Daoy (cell line): ENCODE data around the gene IRF5. TPM values are rescaled to one million over a fixed set of nuclear protein-coding genes. Genes with fewer than 3 reads are reported as not detected.
A peak's percentile ranks its signal among the peaks of the same experiment; 100 is the strongest.
"Not testable (repeated sequence)": the region's sequence is repeated elsewhere in the genome, so short reads cannot be mapped to it uniquely, and the experiment has no call there.

Experiments
- DNase-seq: peaks from one replicate; pipeline ENCODE4 v3.0.0-alpha.2; 2015; ENCODE audit warnings: low read depth
- total RNA-seq: library from RNA; depleted of rRNA; stranded (reverse); fragments of >200 nt; shearing (Covaris generic); gene quantifications from 2 replicates; pipeline ENCODE4 v1.2.3, GENCODE V29; 2014

IRF5 gene
- total RNA-seq, 1 experiment from 2014 or later = 2.2 TPM

DNA sequence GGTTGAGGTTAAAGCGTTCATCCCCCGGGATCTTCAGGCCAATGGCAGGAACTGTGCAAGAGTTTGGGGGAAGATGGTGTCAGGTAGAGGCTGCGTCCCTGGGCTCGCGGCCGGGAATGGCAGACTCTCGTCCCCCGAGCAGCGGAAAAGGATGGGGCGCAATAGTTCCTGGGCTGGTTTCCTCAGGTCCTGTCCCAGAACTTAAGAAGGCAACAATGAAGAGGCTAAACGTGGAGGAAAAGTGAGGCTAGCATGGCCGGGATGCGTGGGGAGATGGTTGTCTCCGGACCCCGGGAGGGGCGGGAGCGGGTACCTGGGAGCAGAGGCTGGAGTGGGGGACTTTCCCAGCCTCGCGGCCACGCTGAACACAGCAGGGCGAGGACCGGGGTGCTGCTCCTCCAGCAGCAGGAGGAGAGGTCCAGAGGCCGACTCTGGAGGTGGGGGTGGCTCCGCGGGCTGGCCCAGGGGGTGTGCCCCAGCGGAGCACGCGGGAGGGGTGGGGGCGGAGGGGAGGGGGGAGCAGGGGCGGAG, 882 bp downstream of the IRF5 start:
- no peak for DNase-seq

DNA sequence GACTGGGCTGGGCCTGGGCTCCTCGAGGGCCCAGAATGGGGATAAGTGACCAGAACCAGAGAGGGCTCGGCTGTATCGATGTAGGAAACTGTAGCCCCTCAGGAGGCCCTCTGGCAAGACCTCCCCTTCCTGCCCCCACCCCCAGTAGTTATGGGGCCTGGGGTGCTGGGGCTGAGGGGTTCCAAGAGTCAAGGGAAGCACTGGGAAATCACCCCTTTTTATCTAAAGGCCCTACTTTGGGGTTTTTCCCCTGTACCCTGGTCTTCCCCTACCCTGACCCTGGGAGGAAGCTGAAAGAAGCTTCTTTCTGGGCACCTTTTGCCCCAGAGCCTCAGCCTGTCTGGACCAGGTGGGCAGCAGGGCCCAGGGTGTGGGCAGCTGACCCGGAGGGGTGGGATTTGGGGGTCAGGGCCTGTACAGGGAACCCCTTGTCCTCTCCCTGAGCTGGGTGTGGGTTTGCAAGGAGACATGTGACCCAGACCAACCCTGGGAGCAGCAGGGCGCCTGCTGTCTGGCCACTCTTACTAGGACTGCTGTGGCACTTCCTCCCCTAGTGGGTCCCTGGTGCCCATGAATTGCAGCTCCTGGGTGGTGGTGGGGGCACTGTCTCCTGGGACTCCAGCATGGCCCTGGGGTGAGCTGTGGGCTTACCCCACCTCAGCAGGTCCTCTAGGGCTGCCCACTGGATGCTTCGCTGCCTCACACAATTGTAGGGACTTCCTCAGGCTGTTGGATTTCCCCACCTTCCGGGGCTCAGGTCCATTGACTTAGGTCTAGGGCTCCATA, 1.5 kb downstream of the IRF5 start:
- no peak for DNase-seq

DNA sequence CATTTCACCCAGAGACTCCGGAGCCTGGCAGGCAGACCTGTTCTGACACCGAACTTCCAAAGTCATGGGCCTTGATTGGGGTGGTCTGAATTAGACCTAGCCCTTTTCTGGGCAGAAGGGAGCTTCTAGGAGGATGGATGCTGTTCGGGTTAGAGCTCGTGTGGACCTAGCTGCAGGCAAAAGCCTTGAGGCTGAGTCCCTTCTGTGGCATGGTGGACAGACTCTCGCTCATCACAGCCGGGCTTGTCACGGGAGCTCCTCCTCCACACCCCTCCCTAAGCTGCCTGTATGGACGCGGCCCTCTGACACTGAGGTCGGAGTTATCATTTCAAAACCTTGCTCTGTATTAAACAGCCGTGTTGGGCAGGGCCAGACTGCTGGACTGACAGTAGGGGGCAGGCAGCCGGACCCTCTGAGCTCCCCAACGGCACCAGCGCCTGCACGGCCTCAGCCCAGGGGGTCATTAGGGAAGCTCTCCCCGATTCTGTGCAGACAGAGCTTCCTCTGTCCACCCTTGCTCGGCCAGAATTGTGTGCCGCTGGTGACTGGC, 2.2 kb downstream of the IRF5 start:
- DNase-seq = no peak

DNA sequence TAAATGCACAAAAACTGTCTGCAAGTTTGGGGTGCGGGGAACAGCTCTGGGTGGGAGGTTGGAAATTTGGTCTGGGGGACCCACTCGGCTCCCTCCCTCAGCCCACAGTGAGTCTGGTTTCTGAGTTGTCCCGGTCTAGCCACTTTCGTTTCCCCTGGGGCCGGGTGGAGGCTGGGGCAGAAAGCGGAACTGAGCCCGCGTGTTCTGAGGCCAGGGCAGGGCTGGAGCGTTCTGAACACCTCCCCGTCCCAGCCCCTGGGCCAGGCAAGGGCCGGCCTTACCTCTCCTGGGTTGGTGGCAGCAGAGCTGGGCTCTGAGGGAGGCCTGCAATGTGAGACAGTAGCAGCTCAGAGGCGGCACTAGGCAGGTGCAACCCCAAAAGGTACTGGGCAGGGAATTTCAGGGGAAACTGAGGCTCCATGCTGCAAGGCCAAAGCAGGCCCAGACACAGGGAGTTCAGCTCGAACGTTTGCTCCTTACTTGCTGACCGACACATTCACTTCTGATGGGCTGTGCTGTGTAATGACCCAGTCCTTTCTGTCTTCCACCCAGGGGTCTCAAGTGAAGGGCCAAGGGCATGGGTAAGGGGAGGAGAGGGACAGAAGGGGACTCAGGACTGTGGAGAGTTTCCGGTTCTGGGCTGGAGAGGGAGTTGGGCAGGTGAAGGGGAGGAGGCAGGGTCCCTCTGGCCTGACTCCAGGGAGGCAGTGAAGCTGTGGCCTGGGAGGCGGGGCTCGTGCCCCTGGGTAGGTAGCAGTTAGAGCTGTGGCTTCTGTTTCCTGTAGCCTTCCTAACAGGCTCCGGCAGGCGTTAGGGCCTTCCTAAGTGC, 3.0 kb downstream of the IRF5 start:
- no peak for DNase-seq

DNA sequence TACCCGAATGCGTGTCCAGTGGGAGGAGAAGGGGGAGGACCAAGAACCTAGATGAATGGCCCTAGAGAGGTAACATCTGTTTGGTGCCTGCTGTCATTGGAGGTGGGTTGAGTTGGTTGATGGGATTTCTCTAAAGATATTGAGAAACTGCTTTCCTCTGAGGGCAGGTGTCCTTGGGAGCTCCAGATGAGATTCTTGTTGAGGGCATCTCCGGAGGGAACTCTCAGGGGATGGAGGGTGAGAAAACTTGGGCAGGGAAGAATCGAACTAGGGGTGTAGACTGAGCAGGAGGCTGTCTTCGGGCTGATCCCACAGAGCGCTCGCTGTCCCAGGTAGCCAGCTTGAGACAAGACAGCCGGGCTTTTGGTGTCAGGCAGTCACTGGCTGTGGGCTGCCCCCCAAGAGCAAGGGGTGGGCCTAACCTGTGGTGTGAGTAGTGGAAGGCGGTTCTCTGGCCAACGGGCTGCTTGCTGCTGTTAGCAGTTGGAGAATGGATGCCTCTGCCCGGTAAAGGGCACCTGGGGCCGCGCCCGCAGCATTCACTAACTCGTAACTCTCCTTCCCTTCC, 3.7 kb downstream of the IRF5 start:
- DNase-seq = no peak

DNA sequence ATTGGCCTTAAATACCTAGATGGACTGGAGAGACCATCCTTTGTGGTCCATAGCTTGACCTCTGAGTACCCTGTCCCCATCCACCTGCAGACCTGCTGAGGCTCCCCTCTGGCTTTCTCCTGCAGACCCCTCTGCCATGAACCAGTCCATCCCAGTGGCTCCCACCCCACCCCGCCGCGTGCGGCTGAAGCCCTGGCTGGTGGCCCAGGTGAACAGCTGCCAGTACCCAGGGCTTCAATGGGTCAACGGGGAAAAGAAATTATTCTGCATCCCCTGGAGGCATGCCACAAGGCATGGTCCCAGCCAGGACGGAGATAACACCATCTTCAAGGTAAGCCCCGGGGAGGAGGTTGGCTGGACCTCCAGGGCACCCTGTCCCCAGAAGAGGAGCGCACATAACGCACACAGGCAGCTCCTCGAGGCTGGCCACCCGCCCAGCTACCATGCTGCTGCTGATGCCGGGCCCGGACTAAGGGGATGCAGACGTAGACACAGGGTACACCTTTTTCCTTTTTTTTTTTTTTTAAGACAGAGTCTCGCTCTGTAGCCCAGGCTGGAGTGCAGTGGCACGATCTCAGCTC, 4.3 kb downstream of the IRF5 start:
- DNase-seq = no peak

DNA sequence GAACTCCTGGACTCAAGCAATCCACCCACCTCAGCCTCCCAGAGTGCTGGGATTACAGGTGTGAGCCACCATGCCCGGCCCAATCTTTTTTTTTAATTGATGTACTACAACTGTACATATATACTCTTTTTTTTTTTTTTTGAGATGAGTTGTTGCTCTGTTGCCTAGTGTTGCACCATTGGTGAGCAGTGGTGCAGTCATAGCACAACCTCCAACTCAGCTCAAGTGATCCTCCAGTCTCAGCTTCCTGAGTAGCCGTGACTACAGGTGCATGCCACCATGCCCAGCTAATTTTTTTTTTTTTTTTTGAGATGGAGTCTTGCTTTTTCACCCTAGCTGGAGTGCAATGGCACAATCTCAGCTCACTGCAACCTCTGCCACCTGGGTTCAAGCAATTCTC, 5.5 kb downstream of the IRF5 start:
- DNase-seq = not testable (repeated sequence)

DNA sequence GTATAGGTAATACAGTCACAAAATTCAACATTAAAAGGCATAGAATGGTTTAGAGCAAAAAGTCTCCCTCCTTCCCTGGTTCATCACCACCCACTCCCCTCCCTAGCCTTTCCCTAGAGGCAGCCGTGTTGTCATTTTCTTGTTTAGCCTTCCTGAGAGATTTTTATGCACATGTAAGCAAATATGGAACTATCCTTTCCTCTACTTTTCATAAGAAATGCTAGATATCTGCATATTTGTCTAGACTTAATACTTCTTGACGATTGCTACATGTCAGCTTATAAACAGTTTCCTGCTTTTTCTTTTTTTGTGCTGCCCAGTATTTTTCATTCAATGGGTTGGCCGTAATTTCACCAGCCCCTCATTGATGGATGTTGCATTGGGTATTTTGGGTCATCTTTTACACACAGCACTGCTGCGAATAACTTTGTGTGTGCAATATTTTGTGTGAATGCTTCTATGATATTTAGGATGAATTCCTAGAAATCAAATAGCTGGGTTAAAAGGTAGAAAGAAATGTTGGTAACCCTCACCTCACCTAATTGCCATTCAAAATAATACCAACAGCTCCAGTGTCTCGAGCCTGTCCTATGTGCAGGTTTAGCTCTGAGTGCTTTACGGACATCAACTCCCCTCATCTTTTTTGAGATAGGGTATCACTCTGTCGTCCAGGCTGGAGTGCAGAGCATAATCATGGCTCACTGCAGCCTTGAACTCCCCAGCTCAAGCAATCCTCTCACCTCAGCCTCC, 6.9 kb downstream of the IRF5 start:
- no peak for DNase-seq

DNA sequence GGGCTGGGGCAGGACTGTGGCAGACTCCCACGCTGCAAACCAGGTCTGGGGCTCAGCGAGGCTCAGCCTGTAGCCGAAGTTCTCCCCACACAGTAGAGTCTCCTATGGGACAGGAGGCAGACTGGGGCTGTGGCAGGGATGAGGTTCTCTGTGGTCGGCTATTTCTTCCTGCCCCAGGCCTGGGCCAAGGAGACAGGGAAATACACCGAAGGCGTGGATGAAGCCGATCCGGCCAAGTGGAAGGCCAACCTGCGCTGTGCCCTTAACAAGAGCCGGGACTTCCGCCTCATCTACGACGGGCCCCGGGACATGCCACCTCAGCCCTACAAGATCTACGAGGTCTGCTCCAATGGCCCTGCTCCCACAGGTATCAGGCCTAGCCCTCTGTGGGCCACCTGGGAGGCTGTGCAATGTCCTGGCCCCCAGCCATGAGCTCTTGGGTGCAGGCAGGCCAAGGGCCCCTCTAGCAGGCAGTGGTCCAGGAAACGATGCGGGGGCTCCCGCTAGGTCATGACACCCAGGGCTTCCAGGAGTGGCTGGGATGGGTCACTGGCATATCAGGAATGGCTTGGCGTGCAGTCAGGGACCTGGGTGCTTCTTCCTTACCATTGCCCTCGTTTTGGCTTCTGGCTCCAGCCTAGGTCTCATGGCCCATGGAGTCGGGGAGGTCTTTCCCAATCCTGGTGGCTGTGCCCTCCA, 8.1 kb downstream of the IRF5 start:
- no peak for DNase-seq

DNA sequence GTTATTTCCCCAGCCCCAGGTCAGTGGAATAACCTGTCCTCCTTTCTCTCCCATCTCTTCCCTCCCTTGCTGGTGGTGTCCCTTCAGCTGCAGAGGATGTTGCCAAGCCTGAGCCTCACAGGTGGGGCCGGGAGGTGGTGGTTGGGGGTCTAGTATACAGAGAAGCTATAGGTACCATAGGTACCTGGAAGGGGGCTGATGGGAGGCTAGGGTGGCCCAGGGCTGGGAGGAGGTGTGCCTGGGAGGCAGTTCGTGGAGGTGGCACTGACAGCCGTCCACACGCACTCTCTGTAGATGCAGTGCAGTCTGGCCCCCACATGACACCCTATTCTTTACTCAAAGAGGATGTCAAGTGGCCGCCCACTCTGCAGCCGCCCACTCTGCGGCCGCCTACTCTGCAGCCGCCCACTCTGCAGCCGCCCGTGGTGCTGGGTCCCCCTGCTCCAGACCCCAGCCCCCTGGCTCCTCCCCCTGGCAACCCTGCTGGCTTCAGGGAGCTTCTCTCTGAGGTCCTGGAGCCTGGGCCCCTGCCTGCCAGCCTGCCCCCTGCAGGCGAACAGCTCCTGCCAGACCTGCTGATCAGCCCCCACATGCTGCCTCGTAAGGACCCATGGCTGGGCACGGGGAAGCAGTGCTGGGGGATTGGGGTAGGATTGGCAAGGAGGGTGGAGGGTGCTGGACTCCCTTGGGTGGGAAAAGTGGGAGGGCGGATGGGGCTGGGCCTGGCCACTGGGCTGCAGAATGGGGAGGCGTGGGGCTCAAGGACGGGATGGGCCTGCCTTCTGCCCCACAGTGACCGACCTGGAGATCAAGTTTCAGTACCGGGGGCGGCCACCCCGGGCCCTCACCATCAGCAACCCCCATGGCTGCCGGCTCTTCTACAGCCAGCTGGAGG, 9.5 kb downstream of the IRF5 start:
- no peak for DNase-seq

DNA sequence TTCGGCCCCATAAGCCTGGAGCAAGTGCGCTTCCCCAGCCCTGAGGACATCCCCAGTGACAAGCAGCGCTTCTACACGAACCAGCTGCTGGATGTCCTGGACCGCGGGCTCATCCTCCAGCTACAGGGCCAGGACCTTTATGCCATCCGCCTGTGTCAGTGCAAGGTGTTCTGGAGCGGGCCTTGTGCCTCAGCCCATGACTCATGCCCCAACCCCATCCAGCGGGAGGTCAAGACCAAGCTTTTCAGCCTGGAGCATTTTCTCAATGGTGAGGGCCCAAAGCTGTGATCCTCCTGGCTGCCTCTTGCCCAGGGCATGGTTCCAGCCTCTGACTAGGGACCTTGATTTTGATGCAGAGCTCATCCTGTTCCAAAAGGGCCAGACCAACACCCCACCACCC, 10.1 kb downstream of the IRF5 start:
- DNase-seq = peak; percentile 70

DNA sequence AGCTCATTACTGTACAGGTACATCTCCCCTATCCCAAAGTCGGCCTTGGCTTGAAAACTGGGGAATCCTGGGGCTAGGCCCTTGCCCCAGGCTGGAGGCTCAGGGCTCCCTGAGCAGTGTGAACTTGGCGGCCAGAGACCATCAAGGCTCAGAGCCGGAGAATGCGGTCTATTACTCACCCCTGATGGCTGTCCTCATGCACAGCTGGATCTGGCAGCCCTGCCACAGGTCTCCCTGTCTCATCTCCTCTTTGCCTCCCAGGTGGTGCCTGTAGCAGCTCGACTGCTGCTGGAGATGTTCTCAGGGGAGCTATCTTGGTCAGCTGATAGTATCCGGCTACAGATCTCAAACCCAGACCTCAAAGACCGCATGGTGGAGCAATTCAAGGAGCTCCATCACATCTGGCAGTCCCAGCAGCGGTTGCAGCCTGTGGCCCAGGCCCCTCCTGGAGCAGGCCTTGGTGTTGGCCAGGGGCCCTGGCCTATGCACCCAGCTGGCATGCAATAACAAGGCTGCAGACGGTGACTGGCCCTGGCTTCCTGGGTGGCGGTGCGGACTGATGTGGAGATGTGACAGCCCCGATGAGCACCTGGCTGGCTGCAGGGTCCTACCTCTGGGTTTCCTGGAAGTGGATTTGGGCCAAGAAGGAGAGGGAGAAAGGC, 10.7 kb downstream of the IRF5 start:
- DNase-seq = peak; percentile 71

DNA sequence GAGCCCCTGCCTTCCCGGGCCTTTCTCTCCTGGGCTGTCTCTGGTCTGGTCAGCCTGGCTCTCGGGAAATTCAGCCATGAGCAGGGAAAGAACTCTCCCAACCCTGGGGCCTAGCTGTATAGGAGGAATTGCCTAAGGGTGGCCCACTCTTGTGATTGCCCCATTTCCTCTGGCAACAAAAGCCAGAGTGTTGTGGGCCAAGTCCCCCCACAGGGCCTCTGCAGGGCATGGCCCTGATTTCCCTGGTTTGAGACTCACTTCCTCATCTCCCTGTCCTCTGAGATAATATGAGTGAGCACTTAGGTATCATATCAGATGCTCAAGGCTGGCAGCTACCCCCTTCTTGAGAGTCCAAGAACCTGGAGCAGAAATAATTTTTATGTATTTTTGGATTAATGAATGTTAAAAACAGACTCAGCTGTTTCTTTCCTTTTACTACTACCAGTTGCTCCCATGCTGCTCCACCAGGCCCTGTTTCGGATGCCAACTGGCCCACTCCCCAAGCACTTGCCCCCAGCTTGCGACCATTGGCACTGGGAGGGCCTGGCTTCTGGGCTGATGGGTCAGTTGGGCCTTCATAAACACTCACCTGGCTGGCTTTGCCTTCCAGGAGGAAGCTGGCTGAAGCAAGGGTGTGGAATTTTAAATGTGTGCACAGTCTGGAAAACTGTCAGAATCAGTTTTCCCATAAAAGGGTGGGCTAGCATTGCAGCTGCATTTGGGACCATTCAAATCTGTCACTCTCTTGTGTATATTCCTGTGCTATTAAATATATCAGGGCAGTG, 11.4 kb downstream of the IRF5 start:
- no peak for DNase-seq

DNA sequence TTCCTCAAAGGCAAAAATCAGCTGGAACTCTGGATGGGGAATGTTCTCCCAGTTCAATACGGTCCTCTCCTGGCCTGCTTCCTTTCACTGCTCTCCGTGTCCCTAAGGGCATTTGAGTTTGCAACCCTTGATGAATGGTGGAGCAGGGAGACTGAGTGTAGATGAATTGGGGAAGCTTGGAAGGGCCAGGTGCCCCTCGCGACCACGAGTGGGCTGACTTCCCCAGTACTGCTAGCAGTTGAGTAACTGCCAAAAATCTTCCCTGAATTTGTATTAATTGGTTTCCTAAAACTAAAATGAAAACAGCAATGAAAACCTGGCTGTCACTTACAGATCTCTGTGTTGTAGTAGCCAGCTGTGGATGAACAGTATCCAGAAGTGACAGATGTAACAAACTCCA, 13.6 kb downstream of the IRF5 start:
- no peak for DNase-seq

DNA sequence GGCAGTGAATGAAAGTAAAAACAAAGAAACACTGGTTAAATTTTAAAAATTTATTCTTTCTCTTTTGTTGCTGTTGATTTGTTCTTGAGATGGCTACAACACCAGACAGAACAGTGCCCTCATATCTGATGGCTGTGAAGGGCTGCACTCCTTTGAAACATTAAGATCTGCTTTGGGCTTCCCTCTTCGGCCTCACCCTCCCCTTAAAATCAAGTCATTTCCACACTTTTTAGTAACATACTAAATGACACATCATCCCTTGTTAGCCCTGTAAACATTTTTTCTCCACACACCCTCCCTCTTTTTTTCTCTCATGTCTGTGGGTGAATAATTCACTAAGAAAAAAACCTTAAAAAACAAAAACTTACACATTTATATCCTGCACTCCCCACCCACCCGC, 16.4 kb downstream of the IRF5 start:
- no peak for DNase-seq

DNA sequence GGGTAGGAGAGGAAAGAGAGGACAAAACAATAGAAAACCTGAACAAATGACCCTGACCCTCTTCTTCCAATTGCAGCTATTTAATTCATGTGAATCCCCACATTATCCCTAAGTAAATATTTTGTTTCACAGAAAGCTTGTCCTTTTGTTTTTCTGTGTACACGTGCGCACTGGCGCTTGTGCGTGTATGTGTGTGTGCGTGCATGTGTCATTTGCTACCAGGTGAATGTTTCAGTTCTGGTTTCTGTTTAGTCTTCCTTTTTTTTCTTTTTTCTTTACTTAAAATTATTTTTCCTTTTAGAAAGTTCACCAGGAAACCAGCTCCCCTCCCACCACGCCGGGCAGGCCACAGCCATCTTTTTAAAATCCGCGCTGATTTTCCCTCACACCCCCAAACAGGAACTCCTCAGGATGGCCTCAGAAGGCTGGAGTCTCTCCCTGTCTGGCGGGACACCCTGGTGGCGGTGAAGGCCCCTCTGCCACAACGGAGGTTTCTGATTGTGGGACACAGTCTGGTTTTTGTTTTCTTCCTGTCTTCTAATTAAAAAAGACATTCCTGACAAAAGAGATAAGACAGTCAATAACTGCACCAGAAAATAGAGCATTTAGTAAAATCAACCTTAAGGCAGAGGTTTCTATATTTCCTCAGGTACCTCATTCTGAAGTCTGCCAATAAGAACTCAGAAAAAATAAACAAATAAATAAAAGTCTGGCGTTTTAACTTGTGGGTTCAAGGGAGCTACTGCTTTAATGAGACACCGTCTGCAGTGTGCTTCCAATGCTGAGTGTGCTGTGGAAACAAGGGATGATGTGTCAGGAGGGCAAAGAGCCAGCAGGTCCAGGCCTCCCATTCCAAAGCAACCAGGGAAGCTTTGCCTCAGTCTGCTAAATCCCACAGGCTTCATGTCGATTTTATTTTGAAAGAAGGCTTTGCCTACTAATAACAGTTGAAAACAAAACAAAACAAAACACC, 17.4 kb downstream of the IRF5 start:
- no peak for DNase-seq

DNA sequence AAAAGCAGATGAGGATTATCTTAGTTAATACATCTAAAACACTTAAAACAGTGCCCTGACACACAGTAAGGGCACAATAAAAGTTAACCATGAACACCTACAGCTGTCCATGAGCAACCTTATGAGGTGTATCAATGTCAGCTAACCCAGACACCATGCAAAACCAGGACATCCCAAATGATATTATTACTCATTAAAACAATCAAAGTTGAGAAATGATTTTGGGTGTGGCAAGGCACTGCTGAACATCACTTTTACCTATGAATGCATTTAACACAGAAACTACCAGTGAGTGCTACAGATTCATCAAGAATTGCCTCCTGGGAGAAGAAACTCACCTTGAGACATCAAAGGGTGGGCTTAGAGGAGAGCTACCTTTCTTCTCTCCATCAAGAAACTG, 18.3 kb downstream of the IRF5 start:
- no peak for DNase-seq
